NCI-H146 treated with DMSO at 0.1 percent for 48 hours (cell line): Measurements from ENCODE around the gene ATP7B.

Experiments used
- DNase-seq: peaks from one replicate; lab custom pipeline; 2025; ENCODE audit not compliant: unreplicated experiment; lab: John Stamatoyannopoulos, UW

The ATP7B gene

GRCh38 chr13:51950722-51951121 is 60.5 kb downstream of the ATP7B start:
- DNase-seq: no peak

GRCh38 chr13:51946163-51946669 is 65.0 kb downstream of the ATP7B start:
- no peak for DNase-seq

GRCh38 chr13:51945149-51945548 is 66.1 kb downstream of the ATP7B start:
- no peak for DNase-seq

- no peak for DNase-seq
These were observed 66.8 kb downstream of the ATP7B start for GRCh38 chr13:51944428-51944827.

GRCh38 chr13:51943721-51944120 is 67.5 kb downstream of the ATP7B start:
- no peak for DNase-seq

- peak; percentile 7 for DNase-seq
These were observed 69.1 kb downstream of the ATP7B start for GRCh38 chr13:51942189-51942588.

GRCh38 chr13:51938454-51938853 is 72.8 kb downstream of the ATP7B start:
- no peak for DNase-seq

GRCh38 chr13:51937320-51938290 is 73.6 kb downstream of the ATP7B start:
- DNase-seq: no peak

GRCh38 chr13:51935326-51936171 is 75.7 kb downstream of the ATP7B start:
- DNase-seq: no peak

- DNase-seq: peak; percentile 9
These were observed 76.7 kb downstream of the ATP7B start for GRCh38 chr13:51934461-51935087.

GRCh38 chr13:51933466-51934058 is 77.7 kb downstream of the ATP7B start:
- no peak for DNase-seq

GRCh38 chr13:51932231-51932630 is 79.0 kb downstream of the ATP7B start:
- no peak for DNase-seq

GRCh38 chr13:51931606-51932005 is 79.6 kb downstream of the ATP7B start:
- no peak for DNase-seq

GRCh38 chr13:51929699-51930098 is 81.6 kb downstream of the ATP7B start:
- no peak for DNase-seq

- DNase-seq: peak; percentile 22
These were observed 83.0 kb downstream of the ATP7B start for GRCh38 chr13:51928231-51928630.

GRCh38 chr13:51927129-51927528 is 84.1 kb downstream of the ATP7B start:
- DNase-seq: no peak

- DNase-seq: no peak
These were observed 84.7 kb downstream of the ATP7B start for GRCh38 chr13:51926528-51926885.

GRCh38 chr13:51925865-51926527 is 85.3 kb downstream of the ATP7B start:
- DNase-seq: no peak

- DNase-seq: no peak
These were observed 86.3 kb downstream of the ATP7B start for GRCh38 chr13:51924756-51925544.
